Skeletal muscle satellite cell (primary cell): Measurements from ENCODE around the gene RORC.

Experiments
- H3K27me3 ChIP-seq: 2 replicates; pipeline ENCODE4 v1.7.0; 2013; ENCODE audit warnings: low read length; ENCODE audit not compliant: control insufficient read depth, insufficient read depth
- H3K36me3 ChIP-seq: 2 replicates; pipeline ENCODE4 v1.7.0; 2013; ENCODE audit warnings: mild to moderate bottlenecking, control low read depth, low read length; ENCODE audit not compliant: insufficient read depth
- H3K4me1 ChIP-seq: 2 replicates; pipeline ENCODE4 v1.7.0; 2013; ENCODE audit warnings: low read length; ENCODE audit not compliant: control insufficient read depth, insufficient read depth
- H3K4me2 ChIP-seq: 2 replicates; pipeline ENCODE4 v1.7.0; 2013; ENCODE audit warnings: mild to moderate bottlenecking, low read length
- H3K4me3 ChIP-seq: 2 replicates; pipeline ENCODE4 v1.7.0; 2013; ENCODE audit warnings: low read length
- H3K9ac ChIP-seq: 2 replicates; pipeline ENCODE4 v1.7.0; 2013; ENCODE audit warnings: mild to moderate bottlenecking, low read depth, low read length, moderate library complexity
- H3K9me3 ChIP-seq: replicated peaks from 2 replicates; pipeline ENCODE4 v1.7.0; 2013; ENCODE audit warnings: mild to moderate bottlenecking, control low read depth, low read length

The RORC gene

GRCh38 chr1:151834239-151834638, 2.6 kb upstream of the RORC start:
- peaks cover 29% of the 10 kb centered on the region for H3K27me3 ChIP-seq
- no peak overlapping the region for H3K4me3 ChIP-seq
- no peaks in the 10 kb centered on the region for H3K36me3 ChIP-seq
- H3K9ac ChIP-seq: no peak overlapping the region
- no peaks in the 10 kb centered on the region for H3K9me3 ChIP-seq
- H3K4me2 ChIP-seq: no peak overlapping the region
- H3K4me1 ChIP-seq: peaks cover 10% of the 10 kb centered on the region

- peaks cover 10% of the 10 kb centered on the region for H3K4me1 ChIP-seq
- H3K36me3 ChIP-seq: no peaks in the 10 kb centered on the region
- H3K27me3 ChIP-seq: peaks cover 28% of the 10 kb centered on the region
- H3K9ac ChIP-seq: no peak overlapping the region
- H3K9me3 ChIP-seq: no peaks in the 10 kb centered on the region
- H3K4me3 ChIP-seq: no peak overlapping the region
- H3K4me2 ChIP-seq: no peak overlapping the region
These were observed 1.7 kb upstream of the RORC start for GRCh38 chr1:151833172-151833900.

GRCh38 chr1:151832318-151832980, 847 bp upstream of the RORC start:
- peaks cover 27% of the 10 kb centered on the region for H3K27me3 ChIP-seq
- H3K9ac ChIP-seq: no peak overlapping the region
- H3K4me3 ChIP-seq: no peak overlapping the region
- no peaks in the 10 kb centered on the region for H3K9me3 ChIP-seq
- no peaks in the 10 kb centered on the region for H3K36me3 ChIP-seq
- peaks cover 4% of the 10 kb centered on the region for H3K4me1 ChIP-seq
- H3K4me2 ChIP-seq: no peak overlapping the region

- no peak overlapping the region for H3K4me2 ChIP-seq
- H3K9me3 ChIP-seq: no peaks in the 10 kb centered on the region
- no peak overlapping the region for H3K4me3 ChIP-seq
- H3K36me3 ChIP-seq: no peaks in the 10 kb centered on the region
- H3K4me1 ChIP-seq: peaks cover 4% of the 10 kb centered on the region
- H3K27me3 ChIP-seq: peaks cover 27% of the 10 kb centered on the region
- no peak overlapping the region for H3K9ac ChIP-seq
These were observed 378 bp downstream of the RORC start for GRCh38 chr1:151831256-151831591.

GRCh38 chr1:151830055-151830454, 1.5 kb downstream of the RORC start:
- Histone ChIP-seq H3K9me3 (no peaks in the 10 kb centered on the region), H3K4me1 (peaks cover 4% of the 10 kb centered on the region), H3K36me3 (no peaks in the 10 kb centered on the region), H3K4me3 (no peak overlapping the region), H3K9ac (no peak overlapping the region), H3K4me2 (no peak overlapping the region), H3K27me3 (peaks cover 32% of the 10 kb centered on the region)

- H3K27me3 ChIP-seq: peaks cover 37% of the 10 kb centered on the region
- H3K4me3 ChIP-seq: no peak overlapping the region
- H3K4me2 ChIP-seq: no peak overlapping the region
- H3K9ac ChIP-seq: no peak overlapping the region
- H3K9me3 ChIP-seq: no peaks in the 10 kb centered on the region
- no peaks in the 10 kb centered on the region for H3K36me3 ChIP-seq
- peaks cover 4% of the 10 kb centered on the region for H3K4me1 ChIP-seq
These were observed 2.1 kb downstream of the RORC start for GRCh38 chr1:151829352-151830046.

- Histone ChIP-seq H3K36me3 (no peaks in the 10 kb centered on the region), H3K4me3 (no peak overlapping the region), H3K9ac (no peak overlapping the region), H3K4me2 (no peak overlapping the region), H3K4me1 (peaks cover 4% of the 10 kb centered on the region), H3K27me3 (peaks cover 42% of the 10 kb centered on the region), H3K9me3 (no peaks in the 10 kb centered on the region)
These were observed 2.7 kb downstream of the RORC start for GRCh38 chr1:151828921-151829320.

- H3K4me1 ChIP-seq: peaks cover 4% of the 10 kb centered on the region
These were observed 3.7 kb downstream of the RORC start for GRCh38 chr1:151827853-151828252.

GRCh38 chr1:151825751-151826660, 5.6 kb downstream of the RORC start:
- Histone ChIP-seq H3K27me3 (peaks cover 65% of the 10 kb centered on the region), H3K4me1 (peaks cover 4% of the 10 kb centered on the region), H3K4me3 (no peak overlapping the region)

More at GRCh38 chr1:151827853-151828252, 3.7 kb downstream of the RORC start:
- Histone ChIP-seq H3K27me3 (peaks cover 53% of the 10 kb centered on the region), H3K4me3 (no peak overlapping the region), H3K9me3 (no peaks in the 10 kb centered on the region), H3K9ac (no peak overlapping the region), H3K4me2 (no peak overlapping the region), H3K36me3 (no peaks in the 10 kb centered on the region)

GRCh38 chr1:151825204-151825603, 6.4 kb downstream of the RORC start:
- Histone ChIP-seq H3K27me3 (peaks cover 68% of the 10 kb centered on the region), H3K4me3 (no peak overlapping the region), H3K9ac (no peak overlapping the region), H3K4me1 (peaks cover 4% of the 10 kb centered on the region), H3K36me3 (no peaks in the 10 kb centered on the region), H3K4me2 (no peak overlapping the region), H3K9me3 (no peaks in the 10 kb centered on the region)

More at GRCh38 chr1:151825751-151826660, 5.6 kb downstream of the RORC start:
- H3K4me2 ChIP-seq: no peak overlapping the region
- no peak overlapping the region for H3K9ac ChIP-seq
- no peaks in the 10 kb centered on the region for H3K36me3 ChIP-seq
- no peaks in the 10 kb centered on the region for H3K9me3 ChIP-seq

- Histone ChIP-seq H3K9me3 (no peaks in the 10 kb centered on the region), H3K4me3 (no peak overlapping the region), H3K4me2 (no peak overlapping the region), H3K36me3 (no peaks in the 10 kb centered on the region), H3K9ac (no peak overlapping the region), H3K27me3 (peaks cover 60% of the 10 kb centered on the region), H3K4me1 (no peaks in the 10 kb centered on the region)
These were observed 8.4 kb downstream of the RORC start for GRCh38 chr1:151823175-151823574.
